Measurements from ENCODE around the gene RFX1. TPM values are rescaled to one million over a fixed set of nuclear protein-coding genes. Genes with fewer than 3 reads are reported as not detected.
A peak's percentile ranks its signal among the peaks of the same experiment; 100 is the strongest.
"Not testable (repeated sequence)": the region's sequence is repeated elsewhere in the genome, so short reads cannot be mapped to it uniquely, and the experiment has no call there.

RFX1 gene
- polyA plus RNA-seq, 1 donor (not counting 4 experiments of a cell fraction or from before 2014, with no cell fraction given): 0.45 TPM

DNA sequence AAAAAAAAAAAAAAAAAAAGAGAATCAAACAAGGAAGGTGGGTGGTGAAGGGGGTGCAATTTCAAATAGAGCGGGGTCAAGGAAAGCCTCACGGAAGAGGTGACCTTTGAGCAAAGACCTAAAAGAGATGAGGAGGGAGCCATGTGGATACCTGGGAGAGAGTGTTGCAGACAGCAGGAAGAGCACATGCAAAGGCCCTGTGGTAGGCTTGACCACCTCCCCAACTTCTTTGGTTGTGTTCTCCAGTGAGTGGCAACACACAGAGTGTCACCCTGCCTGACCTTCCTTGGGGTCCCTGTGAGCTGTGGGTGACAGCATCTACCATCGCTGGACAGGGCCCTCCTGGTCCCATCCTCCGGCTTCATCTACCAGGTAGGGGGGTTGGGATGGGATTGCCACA lies 44.4 kb upstream of the RFX1 start:
- dilution Hi-C loops (cut with MboI; ENCODE audit: extremely low pct_ligation_motif_present, low sequenced_read_pairs): no loop called here

DNA sequence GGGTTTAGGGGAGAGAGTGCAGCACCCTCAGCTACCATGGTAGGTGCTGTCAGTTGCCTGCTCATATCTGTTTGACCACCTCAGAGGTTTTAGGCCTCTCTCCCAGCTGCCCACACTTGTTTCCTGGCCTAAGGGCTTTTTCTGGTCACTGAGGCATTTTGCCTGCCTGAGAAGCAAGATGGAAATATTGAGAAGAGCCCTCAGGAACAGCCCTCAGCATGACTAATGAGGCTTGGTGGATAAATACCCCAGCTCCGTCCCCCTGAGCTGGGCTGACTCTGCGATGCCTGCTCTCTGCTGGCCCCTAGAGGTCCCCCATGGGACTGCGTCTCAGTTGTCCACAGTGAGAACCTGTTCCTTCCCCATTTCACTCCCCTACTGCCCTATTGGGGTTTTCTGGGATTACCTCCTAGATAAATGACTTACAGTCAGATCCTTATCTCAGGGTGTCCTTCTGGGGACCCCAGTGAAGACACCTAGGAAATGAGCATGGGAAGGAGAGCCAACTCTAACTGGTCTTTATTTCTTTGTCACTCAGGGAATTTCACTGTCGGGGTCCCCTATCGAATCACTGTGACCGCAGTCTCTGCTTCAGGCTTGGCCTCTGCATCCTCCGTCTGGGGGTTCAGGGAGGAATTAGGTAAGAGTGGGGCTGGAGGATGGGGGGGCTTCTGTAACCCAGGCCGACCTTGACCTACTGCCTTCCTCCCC lies 42.5 kb upstream of the RFX1 start:
- no peaks in the 10 kb centered on the region for H3K27me3 ChIP-seq (ENCODE audit: control insufficient read depth, extremely low read depth, insufficient read depth, low read length)
- H3K79me2 ChIP-seq (ENCODE audit: control insufficient read depth, insufficient read depth, low read length): no peaks in the 10 kb centered on the region
- no peaks in the 10 kb centered on the region for H3K9me3 ChIP-seq (ENCODE audit: control insufficient read depth, low read depth, low read length)
- H3K36me3 ChIP-seq (ENCODE audit: control insufficient read depth in 2 of 2, extremely low read depth in 1 of 2, insufficient read depth in 2 of 2, low read length in 2 of 2): peaks cover 0 to 2% of the 10 kb centered on the region in 2 experiments
- DNase-seq (ENCODE audit: low read depth, low spot score): no peak
- H3K9ac ChIP-seq (ENCODE audit: control insufficient read depth, extremely low read depth, insufficient read depth, low read length): no peak overlapping the region
- no peaks in the 10 kb centered on the region for H4K20me1 ChIP-seq (ENCODE audit: control insufficient read depth, extremely low read depth, insufficient read depth, low read length)
- no peak overlapping the region for H3K4me3 ChIP-seq (ENCODE audit: control insufficient read depth in 2 of 3, extremely low read depth in 1 of 3, insufficient read depth in 2 of 3, low read depth in 1 of 3, low read length in 3 of 3)
- no peaks in the 10 kb centered on the region for H3K9me1 ChIP-seq (ENCODE audit: control insufficient read depth, extremely low read depth, insufficient read depth, low read length)
- no peak overlapping the region for H2AFZ ChIP-seq (ENCODE audit: control insufficient read depth, low read length)
- no peak for FAIRE-seq
- no peak overlapping the region for H3K4me2 ChIP-seq (ENCODE audit: control insufficient read depth, extremely low read depth, insufficient read depth, low read depth, low read length)
- no peaks in the 10 kb centered on the region for H3K4me1 ChIP-seq (ENCODE audit: control insufficient read depth, extremely low read depth, insufficient read depth, low read length)
- no peak overlapping the region for H3K27ac ChIP-seq (ENCODE audit: control insufficient read depth, insufficient read depth, low read length)
- dilution Hi-C loops (cut with MboI; ENCODE audit: extremely low pct_ligation_motif_present, low sequenced_read_pairs): no loop called here
- no peak for TF ChIP-seq EZH2 (IDR thresholded peaks at IDR 0.05; ENCODE audit: low read length)
- TF ChIP-seq, protein P1, sequence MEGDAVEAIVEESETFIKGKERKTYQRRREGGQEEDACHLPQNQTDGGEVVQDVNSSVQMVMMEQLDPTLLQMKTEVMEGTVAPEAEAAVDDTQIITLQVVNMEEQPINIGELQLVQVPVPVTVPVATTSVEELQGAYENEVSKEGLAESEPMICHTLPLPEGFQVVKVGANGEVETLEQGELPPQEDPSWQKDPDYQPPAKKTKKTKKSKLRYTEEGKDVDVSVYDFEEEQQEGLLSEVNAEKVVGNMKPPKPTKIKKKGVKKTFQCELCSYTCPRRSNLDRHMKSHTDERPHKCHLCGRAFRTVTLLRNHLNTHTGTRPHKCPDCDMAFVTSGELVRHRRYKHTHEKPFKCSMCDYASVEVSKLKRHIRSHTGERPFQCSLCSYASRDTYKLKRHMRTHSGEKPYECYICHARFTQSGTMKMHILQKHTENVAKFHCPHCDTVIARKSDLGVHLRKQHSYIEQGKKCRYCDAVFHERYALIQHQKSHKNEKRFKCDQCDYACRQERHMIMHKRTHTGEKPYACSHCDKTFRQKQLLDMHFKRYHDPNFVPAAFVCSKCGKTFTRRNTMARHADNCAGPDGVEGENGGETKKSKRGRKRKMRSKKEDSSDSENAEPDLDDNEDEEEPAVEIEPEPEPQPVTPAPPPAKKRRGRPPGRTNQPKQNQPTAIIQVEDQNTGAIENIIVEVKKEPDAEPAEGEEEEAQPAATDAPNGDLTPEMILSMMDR (optimal IDR thresholded peaks at IDR 0.05 in 1 of 3, IDR thresholded peaks at IDR 0.05 in 1 of 3, conservative IDR thresholded peaks at IDR 0.05 in 1 of 3; ENCODE audit: extremely low read depth in 1 of 3, insufficient read depth in 2 of 3, low read length in 3 of 3): peak; percentile 79 to 94 (median 94)

More for the DNA sequence above, 44.4 kb upstream of the RFX1 start:
- H3K36me3 ChIP-seq (ENCODE audit: control insufficient read depth in 2 of 2, extremely low read depth in 1 of 2, insufficient read depth in 2 of 2, low read length in 2 of 2): peaks cover 0 to 2% of the 10 kb centered on the region in 2 experiments
- no peak overlapping the region for H3K9ac ChIP-seq (ENCODE audit: control insufficient read depth, extremely low read depth, insufficient read depth, low read length)
- H3K27me3 ChIP-seq (ENCODE audit: control insufficient read depth, extremely low read depth, insufficient read depth, low read length): peaks cover 4% of the 10 kb centered on the region
- H2AFZ ChIP-seq (ENCODE audit: control insufficient read depth, low read length): no peak overlapping the region
- H3K9me1 ChIP-seq (ENCODE audit: control insufficient read depth, extremely low read depth, insufficient read depth, low read length): no peaks in the 10 kb centered on the region
- no peak overlapping the region for H3K4me3 ChIP-seq (ENCODE audit: control insufficient read depth in 2 of 3, extremely low read depth in 1 of 3, insufficient read depth in 2 of 3, low read depth in 1 of 3, low read length in 3 of 3)
- H4K20me1 ChIP-seq (ENCODE audit: control insufficient read depth, extremely low read depth, insufficient read depth, low read length): no peaks in the 10 kb centered on the region
- H3K4me2 ChIP-seq (ENCODE audit: control insufficient read depth, extremely low read depth, insufficient read depth, low read depth, low read length): no peak overlapping the region
- FAIRE-seq (no peak), DNase-seq (ENCODE audit: low read depth, low spot score) (no peak)
- no peak overlapping the region for H3K27ac ChIP-seq (ENCODE audit: control insufficient read depth, insufficient read depth, low read length)
- H3K4me1 ChIP-seq (ENCODE audit: control insufficient read depth, extremely low read depth, insufficient read depth, low read length): no peaks in the 10 kb centered on the region
- H3K9me3 ChIP-seq (ENCODE audit: control insufficient read depth, low read depth, low read length): no peaks in the 10 kb centered on the region
- no peak for TF ChIP-seq EZH2 (IDR thresholded peaks at IDR 0.05; ENCODE audit: low read length)
- TF ChIP-seq, protein P1 (optimal IDR thresholded peaks at IDR 0.05 in 1 of 3, IDR thresholded peaks at IDR 0.05 in 1 of 3, conservative IDR thresholded peaks at IDR 0.05 in 1 of 3; ENCODE audit: extremely low read depth in 1 of 3, insufficient read depth in 2 of 3, low read length in 3 of 3): no peak
- H3K79me2 ChIP-seq (ENCODE audit: control insufficient read depth, insufficient read depth, low read length): no peaks in the 10 kb centered on the region

DNA sequence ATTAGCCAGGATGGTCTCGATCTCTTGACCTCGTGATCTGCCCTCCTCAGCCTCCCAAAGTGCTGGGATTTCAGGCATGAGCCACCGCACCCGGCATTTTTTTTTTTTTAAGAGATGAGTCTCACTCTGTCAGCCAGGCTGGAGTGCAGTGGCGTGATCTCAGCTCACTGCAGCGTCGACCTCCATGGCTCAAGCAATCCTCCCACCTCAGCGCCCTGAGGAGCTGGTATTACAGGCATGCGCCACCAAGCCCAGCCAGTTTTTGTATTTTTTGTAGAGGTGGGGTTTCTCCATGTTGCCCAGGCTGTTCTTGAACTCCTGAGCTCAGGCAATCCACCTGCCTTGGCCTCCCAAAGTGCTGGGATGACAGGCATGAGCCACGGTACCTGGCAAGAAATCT lies 41.7 kb upstream of the RFX1 start:
- H3K4me1 ChIP-seq (ENCODE audit: control insufficient read depth, extremely low read depth, insufficient read depth, low read length); H3K4me3 ChIP-seq (ENCODE audit: control insufficient read depth in 2 of 3, extremely low read depth in 1 of 3, insufficient read depth in 2 of 3, low read depth in 1 of 3, low read length in 3 of 3); H3K9me3 ChIP-seq (ENCODE audit: control insufficient read depth, low read depth, low read length); H2AFZ ChIP-seq (ENCODE audit: control insufficient read depth, low read length); FAIRE-seq; H3K9me1 ChIP-seq (ENCODE audit: control insufficient read depth, extremely low read depth, insufficient read depth, low read length); H3K4me2 ChIP-seq (ENCODE audit: control insufficient read depth, extremely low read depth, insufficient read depth, low read depth, low read length); H3K27ac ChIP-seq (ENCODE audit: control insufficient read depth, insufficient read depth, low read length); DNase-seq (ENCODE audit: low read depth, low spot score); dilution Hi-C loops (cut with MboI; ENCODE audit: extremely low pct_ligation_motif_present, low sequenced_read_pairs); H3K27me3 ChIP-seq (ENCODE audit: control insufficient read depth, extremely low read depth, insufficient read depth, low read length); H3K79me2 ChIP-seq (ENCODE audit: control insufficient read depth, insufficient read depth, low read length); H4K20me1 ChIP-seq (ENCODE audit: control insufficient read depth, extremely low read depth, insufficient read depth, low read length); H3K36me3 ChIP-seq (ENCODE audit: control insufficient read depth in 2 of 2, extremely low read depth in 1 of 2, insufficient read depth in 2 of 2, low read length in 2 of 2); H3K9ac ChIP-seq (ENCODE audit: control insufficient read depth, extremely low read depth, insufficient read depth, low read length): not testable (repeated sequence)
